Measurements from ENCODE around the gene TMEM63A. TPM values are rescaled to one million over a fixed set of nuclear protein-coding genes. Genes with fewer than 3 reads are reported as not detected.

Gene TMEM63A
- polyA plus RNA-seq, 3 donors = 3.0 to 48.0 (median 5.8) TPM

DNA sequence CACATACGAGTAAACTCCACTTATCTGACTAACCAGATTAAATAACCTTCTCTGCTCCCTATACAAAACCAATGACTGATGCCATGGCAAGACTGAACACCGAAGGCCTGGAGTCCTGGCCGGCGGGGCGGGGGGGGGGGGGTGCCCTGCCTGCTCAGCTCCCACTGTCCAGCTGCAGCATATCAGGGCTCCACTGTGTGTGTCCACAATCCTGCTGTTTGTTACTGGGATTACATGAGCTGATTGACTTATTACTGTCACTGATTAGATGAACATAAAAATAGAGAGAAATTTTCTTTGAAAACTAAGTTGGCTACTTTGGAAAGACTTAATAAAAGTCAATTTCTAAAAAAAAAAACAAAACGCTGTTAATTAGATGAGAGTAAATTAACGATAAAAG is 24.9 kb downstream of the TMEM63A start:
- Mint-ChIP-seq H3K36me3 (peaks cover 76 to 91% of the 10 kb centered on the region in 2 donors), H3K4me1 (peaks cover 22% of the 10 kb centered on the region), H3K4me3 (no peak overlapping the region), H3K27me3 (ENCODE audit: low read depth in 3 of 3) (peaks cover 0 to 5% (median 0%) of the 10 kb centered on the region in 3 donors), H3K9me3 (no peaks in the 10 kb centered on the region), H3K27ac (peak overlapping the region in 1 of 7 donors; percentile 86)
- no peak for DNase-seq
- Histone ChIP-seq H3K27me3 (ENCODE audit: control insufficient read depth in 2 of 2, insufficient read depth in 2 of 2, low read length in 2 of 2) (no peaks in the 10 kb centered on the region), H3K4me2 (replicated peaks; ENCODE audit: extremely low read depth, low read length, poor library complexity, severe bottlenecking) (no peak overlapping the region), H4K20me1 (ENCODE audit: insufficient read depth, low read length) (no peaks in the 10 kb centered on the region), H3K4me1 (ENCODE audit: control insufficient read depth in 1 of 2, insufficient read depth in 2 of 2, low read length in 2 of 2) (peaks cover 19 to 22% of the 10 kb centered on the region in 2 donors), H3K9me3 (replicated peaks in 1 of 2; ENCODE audit: control insufficient read depth in 1 of 2, insufficient read depth in 1 of 2, low read length in 2 of 2) (no peaks in the 10 kb centered on the region), H2AFZ (ENCODE audit: insufficient read depth, low read depth, low read length, poor library complexity, severe bottlenecking) (no peak overlapping the region), H3K4me3 (replicated peaks in 1 of 3; ENCODE audit: low read depth in 2 of 3, low read length in 3 of 3) (no peak overlapping the region), H3K9ac (ENCODE audit: insufficient read depth, low read length, poor library complexity, severe bottlenecking) (no peak overlapping the region), H3K36me3 (replicated peaks in 1 of 2; ENCODE audit: control insufficient read depth in 1 of 2, insufficient read depth in 2 of 2, low read length in 2 of 2) (peaks cover 64 to 99% of the 10 kb centered on the region in 2 donors), H3K79me2 (ENCODE audit: insufficient read depth, low read length) (no peaks in the 10 kb centered on the region), H3K27ac (ENCODE audit: low read depth in 1 of 2, low read length in 2 of 2) (no peak overlapping the region)
- TF ChIP-seq CTCF (IDR thresholded peaks at IDR 0.05) = no peak
- WGBS (ENCODE audit: insufficient coverage) = 100% methylated on average over 1 of the region's 7 CpGs
- intact Hi-C loops (cut with micrococcal nuclease) = no loop called here

DNA sequence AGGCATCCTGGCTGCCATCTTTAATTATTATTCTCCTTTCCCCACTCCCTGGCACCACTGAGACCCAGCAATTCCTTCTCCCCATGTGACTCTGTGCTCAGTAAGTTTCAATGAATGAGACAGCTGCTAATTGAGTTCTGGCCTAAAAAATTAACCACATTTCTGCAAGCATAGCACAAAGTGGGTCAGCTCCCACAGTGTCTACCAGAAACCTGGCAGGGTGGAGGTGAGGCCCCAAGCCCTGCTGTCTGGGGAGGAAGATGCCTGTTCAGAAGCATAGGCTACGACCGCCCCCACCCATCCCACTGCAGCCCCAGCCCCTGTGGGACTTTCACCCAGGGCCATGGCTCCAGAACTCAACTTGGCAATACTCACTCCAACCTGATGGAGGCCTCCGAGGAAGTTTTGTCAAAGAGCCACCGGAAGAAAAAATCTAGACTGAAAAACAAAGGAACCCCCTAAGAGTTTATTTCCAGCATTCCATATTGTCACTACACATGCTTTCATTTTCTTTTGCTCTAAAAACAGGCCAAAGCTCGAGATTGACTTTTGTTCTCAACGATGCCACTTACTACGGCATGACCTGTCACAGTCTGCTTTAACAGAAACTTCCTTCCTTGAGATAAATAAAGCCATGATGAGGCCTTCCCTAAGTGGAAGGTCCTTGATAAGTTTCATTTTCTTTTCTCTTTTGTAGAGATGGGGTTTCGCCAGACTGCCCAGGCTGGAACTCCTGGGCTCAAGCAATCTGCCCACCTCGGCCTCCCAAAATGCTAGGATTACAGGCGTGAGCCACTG is 26.5 kb downstream of the TMEM63A start:
- Mint-ChIP-seq H3K27me3 (ENCODE audit: low read depth in 3 of 3) (peaks cover 0 to 5% (median 0%) of the 10 kb centered on the region in 3 donors), H3K4me1 (peaks cover 28% of the 10 kb centered on the region), H3K36me3 (peaks cover 72 to 87% of the 10 kb centered on the region in 2 donors), H3K4me3 (peak overlapping the region in 1 of 2 donors; percentile 59), H3K9me3 (no peaks in the 10 kb centered on the region), H3K27ac (peak overlapping the region; percentile 25 to 86 (median 63))
- Histone ChIP-seq H3K4me2 (replicated peaks; ENCODE audit: extremely low read depth, low read length, poor library complexity, severe bottlenecking) (peak overlapping the region; percentile 17), H3K27me3 (ENCODE audit: control insufficient read depth in 2 of 2, insufficient read depth in 2 of 2, low read length in 2 of 2) (no peaks in the 10 kb centered on the region), H3K36me3 (replicated peaks in 1 of 2; ENCODE audit: control insufficient read depth in 1 of 2, insufficient read depth in 2 of 2, low read length in 2 of 2) (peaks cover 48 to 85% of the 10 kb centered on the region in 2 donors), H2AFZ (ENCODE audit: insufficient read depth, low read depth, low read length, poor library complexity, severe bottlenecking) (peak overlapping the region; percentile 6), H3K4me1 (ENCODE audit: control insufficient read depth in 1 of 2, insufficient read depth in 2 of 2, low read length in 2 of 2) (peaks cover 26 to 30% of the 10 kb centered on the region in 2 donors), H4K20me1 (ENCODE audit: insufficient read depth, low read length) (no peaks in the 10 kb centered on the region), H3K27ac (ENCODE audit: low read depth in 1 of 2, low read length in 2 of 2) (peak overlapping the region; percentile 20 to 69), H3K79me2 (ENCODE audit: insufficient read depth, low read length) (no peaks in the 10 kb centered on the region), H3K4me3 (replicated peaks in 1 of 3; ENCODE audit: low read depth in 2 of 3, low read length in 3 of 3) (peak overlapping the region in 1 of 3 experiments; percentile 18), H3K9me3 (replicated peaks in 1 of 2; ENCODE audit: control insufficient read depth in 1 of 2, insufficient read depth in 1 of 2, low read length in 2 of 2) (no peaks in the 10 kb centered on the region), H3K9ac (ENCODE audit: insufficient read depth, low read length, poor library complexity, severe bottlenecking) (peak overlapping the region; percentile 39)
- intact Hi-C loops (cut with micrococcal nuclease) = no loop called here
- no peak for DNase-seq
- TF ChIP-seq CTCF (IDR thresholded peaks at IDR 0.05) = no peak
- whole genome bisulfite sequencing (ENCODE audit: insufficient coverage) = 58% methylated on average over 5 of the region's 10 CpGs

Data from CD14-positive monocyte (primary cell).